Measurements from ENCODE around the gene GEMIN7.
A peak's percentile ranks its signal among the peaks of the same experiment; 100 is the strongest.

GEMIN7 gene

GRCh38 chr19:45119582-45119981 lies 40.5 kb downstream of the GEMIN7 start:
- Histone ChIP-seq H3K27ac (ENCODE audit: low read depth, low read length, poor library complexity, severe bottlenecking) (peak overlapping the region; percentile 84), H3K27me3 (ENCODE audit: insufficient read depth, low read length) (no peaks in the 10 kb centered on the region), H2AFZ (ENCODE audit: low read length) (no peak overlapping the region), H3K4me2 (ENCODE audit: low read length) (no peak overlapping the region), H3K9ac (ENCODE audit: low read length) (no peak overlapping the region), H4K20me1 (ENCODE audit: insufficient read depth, low read length) (no peaks in the 10 kb centered on the region), H3F3A (ENCODE audit: insufficient read depth, low read length) (no peaks in the 10 kb centered on the region), H3K4me1 (ENCODE audit: insufficient read depth, low read length, severe bottlenecking) (peaks cover 69% of the 10 kb centered on the region), H3K4me3 (ENCODE audit: low read depth, low read length, poor library complexity, severe bottlenecking) (no peak overlapping the region), H3K79me2 (ENCODE audit: insufficient read depth, low read length) (no peaks in the 10 kb centered on the region), H3K36me3 (ENCODE audit: insufficient read depth, low read length) (no peaks in the 10 kb centered on the region), H3K9me2 (ENCODE audit: low read depth, low read length) (no peaks in the 10 kb centered on the region), H3K9me3 (ENCODE audit: low read length) (no peaks in the 10 kb centered on the region)
- TF ChIP-seq EZH2 (IDR thresholded peaks at IDR 0.05; ENCODE audit: borderline replicate concordance, low read length) (no peak), CTCF (IDR thresholded peaks at IDR 0.05; ENCODE audit: low read length) (no peak)

- Histone ChIP-seq H3K4me3 (ENCODE audit: low read depth, low read length, poor library complexity, severe bottlenecking) (no peak overlapping the region), H3K27me3 (ENCODE audit: insufficient read depth, low read length) (no peaks in the 10 kb centered on the region), H3K4me1 (ENCODE audit: insufficient read depth, low read length, severe bottlenecking) (peaks cover 53% of the 10 kb centered on the region), H3K36me3 (ENCODE audit: insufficient read depth, low read length) (peaks cover 3% of the 10 kb centered on the region; the same call in 1 of the 2 replicates), H2AFZ (ENCODE audit: low read length) (no peak overlapping the region), H3K4me2 (ENCODE audit: low read length) (no peak overlapping the region), H3K9me3 (ENCODE audit: low read length) (no peaks in the 10 kb centered on the region), H3K79me2 (ENCODE audit: insufficient read depth, low read length) (0 out of 2 replicates have a peak, but pooled peaks cover 4% of the 10 kb centered on the region), H3F3A (ENCODE audit: insufficient read depth, low read length) (no peaks in the 10 kb centered on the region), H3K27ac (ENCODE audit: low read depth, low read length, poor library complexity, severe bottlenecking) (peak overlapping the region; percentile 35), H4K20me1 (ENCODE audit: insufficient read depth, low read length) (no peaks in the 10 kb centered on the region), H3K9ac (ENCODE audit: low read length) (peak overlapping the region; percentile 3; the same call in 1 of the 2 replicates), H3K9me2 (ENCODE audit: low read depth, low read length) (no peaks in the 10 kb centered on the region)
- TF ChIP-seq EZH2 (IDR thresholded peaks at IDR 0.05; ENCODE audit: borderline replicate concordance, low read length), result no peak
- TF ChIP-seq CTCF (IDR thresholded peaks at IDR 0.05; ENCODE audit: low read length), result no peak
Measured at GRCh38 chr19:45121827-45122345, 42.8 kb downstream of the GEMIN7 start.

GRCh38 chr19:45122832-45123231 lies 43.8 kb downstream of the GEMIN7 start:
- no peaks in the 10 kb centered on the region for H3K9me3 ChIP-seq (ENCODE audit: low read length)
- peaks cover 4% of the 10 kb centered on the region; the same call in 1 of the 2 replicates for H3K36me3 ChIP-seq (ENCODE audit: insufficient read depth, low read length)
- H3K4me1 ChIP-seq (ENCODE audit: insufficient read depth, low read length, severe bottlenecking), result peaks cover 44% of the 10 kb centered on the region
- no peak overlapping the region for H3K4me2 ChIP-seq (ENCODE audit: low read length)
- no peak overlapping the region for H3K4me3 ChIP-seq (ENCODE audit: low read depth, low read length, poor library complexity, severe bottlenecking)
- H3K27me3 ChIP-seq (ENCODE audit: insufficient read depth, low read length), result no peaks in the 10 kb centered on the region
- no peak overlapping the region for H3K27ac ChIP-seq (ENCODE audit: low read depth, low read length, poor library complexity, severe bottlenecking)
- no peaks in the 10 kb centered on the region for H3F3A ChIP-seq (ENCODE audit: insufficient read depth, low read length)
- H3K9me2 ChIP-seq (ENCODE audit: low read depth, low read length), result no peaks in the 10 kb centered on the region
- H2AFZ ChIP-seq (ENCODE audit: low read length), result no peak overlapping the region
- 0 out of 2 replicates have a peak, but pooled peaks cover 4% of the 10 kb centered on the region for H3K79me2 ChIP-seq (ENCODE audit: insufficient read depth, low read length)
- H3K9ac ChIP-seq (ENCODE audit: low read length), result no peak overlapping the region
- no peaks in the 10 kb centered on the region for H4K20me1 ChIP-seq (ENCODE audit: insufficient read depth, low read length)
- TF ChIP-seq CTCF (IDR thresholded peaks at IDR 0.05; ENCODE audit: low read length) (no peak), EZH2 (IDR thresholded peaks at IDR 0.05; ENCODE audit: borderline replicate concordance, low read length) (no peak)

All from OCI-LY1 (cell line).